K562 (cell line): ENCODE data around the gene FANCG. TPM values are rescaled to one million over a fixed set of nuclear protein-coding genes. Genes with fewer than 3 reads are reported as not detected.

ENCODE experiments used
- ATAC-seq: fragments of 200-7000 bp; cut with Tn5 transposase; 3 replicates; pipeline ENCODE4 v1.9.1; 2020; ENCODE audit warnings: moderate library complexity
- BruUV-seq: library from RNA; stranded (reverse); fragments of 400-500 nt; replicated peaks from 2 replicates; lab custom pipeline; 2021; lab: Mats Ljungman, UMichigan
- CTCF ChIA-PET: fragments of 300-600 bp; formaldehyde crosslinking; extraction: SDS; loops from one replicate; lab custom pipeline; 2021; ENCODE audit warnings: low intra/inter-chr PET ratio; lab: Yijun Ruan, JAX
- POLR2A ChIA-PET: fragments of 300-600, 350-650 bp; sonication (Branson Sonifier 250); formaldehyde crosslinking; extraction: SDS; loops from one replicate; lab custom pipeline; 2021; ENCODE audit warnings: antibody characterized with exemption, inconsistent platforms; lab: Yijun Ruan, JAX
- DNase-seq, 4 experiments: peaks; one replicate each; pipeline versions ENCODE4 v3.0.0 to v3.0.0-alpha.2; 2011 to 2018; ENCODE audit warnings: low spot score in 3 of 4, mixed read lengths in 3 of 4; ENCODE audit errors: extremely low read depth in 1 of 4
- FAIRE-seq: peaks from 2 replicates; lab custom pipeline; 2011; peaks lifted over from hg19 to GRCh38; lab: Jason Lieb, UNC
- H2AFZ ChIP-seq: 2 replicates; pipeline ENCODE4 v1.6.0; 2011; ENCODE audit warnings: low read depth, low read length, control low read depth, inconsistent platforms
- H3K27ac ChIP-seq: fragments of 200-600 bp; 3 replicates; pipeline ENCODE4 v1.8.0; 2011; ENCODE audit warnings: low read depth, mild to moderate bottlenecking, control low read depth, inconsistent platforms, low read length, moderate library complexity, mixed read lengths; ENCODE audit errors: extremely low read depth
- H3K27me3 ChIP-seq, 2 experiments: fragments of 300-600 bp in 1 of 2; 2 replicates in 1 of 2; 3 replicates in 1 of 2; pipeline versions ENCODE4 v1.6.0 to v1.8.0; 2011; ENCODE audit warnings: inconsistent platforms in 2 of 2, low read length in 2 of 2, mild to moderate bottlenecking in 1 of 2, mixed read lengths in 1 of 2, moderate library complexity in 1 of 2; ENCODE audit not compliant: control insufficient read depth in 2 of 2, insufficient read depth in 2 of 2
- H3K36me3 ChIP-seq: fragments of 300-600 bp; 3 replicates; pipeline ENCODE4 v1.8.0; 2011; ENCODE audit warnings: mild to moderate bottlenecking, low read length, inconsistent platforms; ENCODE audit not compliant: control insufficient read depth, insufficient read depth
- H3K4me1 ChIP-seq, 2 experiments: fragments of 200-600 bp in 1 of 2; replicated peaks in 1 of 2; 2 replicates in 1 of 2; 3 replicates in 1 of 2; pipeline versions ENCODE4 v1.5.1 to v1.8.0; 2011; ENCODE audit warnings: inconsistent platforms in 2 of 2, low read length in 2 of 2, mild to moderate bottlenecking in 1 of 2, mixed read lengths in 1 of 2, moderate library complexity in 1 of 2; ENCODE audit not compliant: control insufficient read depth in 2 of 2, insufficient read depth in 2 of 2
- H3K4me2 ChIP-seq: 2 replicates; pipeline ENCODE4 v1.6.1; 2011; ENCODE audit warnings: low read length, control low read depth, inconsistent platforms, mixed read lengths; ENCODE audit not compliant: insufficient read depth
- H3K4me3 ChIP-seq: fragments of 200-600 bp; sonication (generic), shearing (Covaris generic); 2 replicates; pipeline ENCODE4 v1.5.1; 2016; ENCODE audit warnings: control low read depth, inconsistent platforms
- H3K79me2 ChIP-seq: fragments of 200-600 bp; 3 replicates; pipeline ENCODE4 v1.8.0; 2011; ENCODE audit warnings: low read length, inconsistent platforms; ENCODE audit not compliant: control insufficient read depth, insufficient read depth
- H3K9ac ChIP-seq, 2 experiments: 2 replicates each; pipeline versions ENCODE4 v1.6.0 to v1.6.1; 2011; ENCODE audit warnings: low read depth in 2 of 2, low read length in 2 of 2, control low read depth in 1 of 2, inconsistent platforms in 1 of 2, mild to moderate bottlenecking in 1 of 2, mixed read lengths in 1 of 2; ENCODE audit not compliant: insufficient read depth in 1 of 2
- H3K9me1 ChIP-seq: one replicate; pipeline ENCODE4 v1.6.0; 2011; ENCODE audit warnings: inconsistent platforms, mild to moderate bottlenecking, low read length, moderate library complexity; ENCODE audit not compliant: control insufficient read depth, insufficient read depth
- H3K9me3 ChIP-seq: replicated peaks from 2 replicates; pipeline ENCODE4 v1.5.1; 2011; ENCODE audit warnings: low read depth, low read length, inconsistent platforms; ENCODE audit not compliant: control insufficient read depth, insufficient read depth
- H4K20me1 ChIP-seq: replicated peaks from 2 replicates; pipeline ENCODE4 v1.6.1; 2011; ENCODE audit warnings: low read length, inconsistent platforms, mixed read lengths; ENCODE audit not compliant: control insufficient read depth, insufficient read depth
- ADNP ChIP-seq: fragments of 200-800 bp; sonication (Bioruptor generic); IDR thresholded peaks from 2 replicates; pipeline ENCODE4 v1.6.1; 2016; ENCODE audit warnings: missing genetic modification characterization, missing compliant biosample characterization
- CHCHD3 ChIP-seq: fragments of 250-450 bp; sonication (Bioruptor Pico); IDR thresholded peaks from 2 replicates; pipeline ENCODE4 v2.1.2; 2022; ENCODE audit warnings: mild to moderate bottlenecking
- HMGN3 ChIP-seq: IDR thresholded peaks from 2 replicates; pipeline ENCODE4 v1.6.1; 2011; ENCODE audit warnings: borderline replicate concordance, low read depth, mild to moderate bottlenecking, mixed read lengths, low read length; ENCODE audit not compliant: insufficient read length; ENCODE audit errors: extremely low read depth
- SRSF9 ChIP-seq: fragments of 200-400 bp; formaldehyde crosslinking; IDR thresholded peaks from 2 replicates; pipeline ENCODE4 v1.6.1; 2017; ENCODE audit warnings: low read depth, low read length, borderline replicate concordance
- STAG1 ChIP-seq: sonication (generic); formaldehyde crosslinking; IDR thresholded peaks from 2 replicates; pipeline ENCODE4 v1.5.0; 2020; ENCODE audit warnings: missing genetic modification reagents, borderline replicate concordance
- ZNF668 ChIP-seq: fragments of 250-450 bp; sonication (Bioruptor Pico); IDR thresholded peaks from 2 replicates; pipeline ENCODE4 v1.8.0; 2022; ENCODE audit warnings: mild to moderate bottlenecking, inconsistent platforms
- WGBS: fragments of 100-300 bp; shearing (Covaris generic); methylation state at CpG from one replicate; pipeline ENCODE4 v1.1.6; 2016; ENCODE audit warnings: low coverage, mixed read lengths; ENCODE audit not compliant: insufficient coverage; ENCODE audit errors: missing lambda C conversion rate; 5-methylcytosine and 5-hydroxymethylcytosine counted together
- in situ Hi-C: fragments of 300-500 bp; cut with MboI; formaldehyde crosslinking; loops from 4 replicates; pipeline ENCODE4 v1.15.0; 2018; ENCODE audit warnings: inconsistent platforms, mixed read lengths
- intact Hi-C: fragments of 100-400 bp; cut with micrococcal nuclease; formaldehyde crosslinking; loops from 2 replicates; pipeline ENCODE4 v1.14.2; 2022
- polyA plus RNA-seq, 8 experiments: library from polyadenylated mRNA; depleted of rRNA in 4 of 8; stranded (reverse) in 5 of 8; unstranded in 3 of 8; fragments of >200 nt; fragmentation: Nextera tagmentation in 2 of 8; fragmentation: Illumina TruSeq in 1 of 8; extraction: Ambion mirVana in 2 of 8; extraction: Trizol in 1 of 8; gene quantifications; 2 replicates each; pipeline versions ENCODE4 v1.2.1 to v1.2.3, GENCODE V29; 2011 to 2014; ENCODE audit warnings: inconsistent platforms in 1 of 8, missing spikeins in 1 of 8
- total RNA-seq, 7 experiments: library from RNA; depleted of rRNA in 6 of 7; stranded (reverse); fragments of >200 nt in 6 of 7; fragmentation: Illumina TruSeq in 2 of 7; extraction: Trizol in 2 of 7; gene quantifications; 2 replicates each; pipeline versions ENCODE4 v1.2.1 to v1.2.3, GENCODE V29; 2011 to 2021; ENCODE audit warnings: low replicate concordance in 1 of 7
- TF ChIP-seq, protein P1 (sequence below): sonication (generic); formaldehyde crosslinking; IDR thresholded peaks from 2 replicates; pipeline ENCODE4 v1.8.0; 2023; ENCODE audit warnings: mild to moderate bottlenecking, missing genetic modification reagents

The FANCG gene
- total and polyA plus RNA-seq, 9 of the 15 experiments (the other 6 are each of a cell fraction or from before 2014, with no cell fraction given): 7.5 to 43.9 (median 31.0) TPM

GRCh38 chr9:35108461-35108860 lies 28.7 kb upstream of the FANCG start:
- no peak for FAIRE-seq

DNA sequence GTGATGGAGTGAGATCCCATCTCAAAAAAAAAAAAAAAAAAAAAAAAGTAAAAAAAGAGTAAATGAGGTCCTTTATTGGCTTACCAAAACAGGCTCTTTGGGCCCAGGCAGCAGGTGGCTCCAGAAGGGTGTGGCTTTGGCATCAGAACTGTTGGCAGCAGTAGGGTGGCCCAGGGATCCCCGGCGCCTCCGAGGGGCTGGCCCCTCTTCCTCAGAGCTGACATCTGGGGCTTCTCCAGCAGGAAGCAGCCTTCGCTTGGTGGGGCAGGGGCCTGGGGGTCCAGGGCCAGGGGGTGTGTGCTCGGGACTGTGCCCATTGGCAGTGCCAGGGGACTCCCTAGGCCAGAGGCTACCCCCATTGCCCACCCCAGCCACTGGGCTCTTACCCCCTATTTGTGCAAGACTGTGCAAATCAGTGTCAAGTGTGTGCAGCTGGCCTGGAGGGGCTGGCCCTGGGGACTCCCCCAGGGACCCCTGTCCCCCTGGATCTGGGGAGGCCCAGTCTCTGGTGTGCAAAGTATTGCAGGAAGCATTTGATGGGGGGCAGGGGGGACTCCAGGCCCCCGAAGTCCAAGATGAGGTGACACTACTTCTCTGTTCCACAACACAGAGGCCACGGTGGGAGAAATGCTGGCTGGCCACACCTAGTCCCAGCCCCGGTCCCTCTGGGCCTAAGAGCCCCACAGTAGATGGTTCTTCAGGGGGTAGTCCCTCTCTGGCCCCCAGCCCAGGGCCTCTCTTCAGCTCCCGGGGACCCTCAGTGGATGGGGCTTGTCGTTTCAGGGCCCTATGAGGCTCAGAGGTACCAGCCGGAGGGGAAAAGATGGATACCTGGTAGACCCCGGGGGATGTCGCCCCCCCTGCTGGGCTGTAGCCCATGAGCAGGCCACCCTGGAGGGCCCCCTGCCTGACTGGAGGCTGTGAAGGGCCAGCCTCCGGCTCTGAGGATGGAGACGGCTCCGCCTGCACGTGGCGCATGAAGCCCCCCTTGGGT lies 27.9 kb upstream of the FANCG start:
- H3K27ac ChIP-seq: no peak overlapping the region
- in situ Hi-C loops (no loop called here), intact Hi-C loops (no loop called here)
- no peak overlapping the region for H2AFZ ChIP-seq
- 0 out of 4 replicates have a peak overlapping the region, but pooled peaks of 1 of the 2 experiments have one; percentile 8 for H3K9ac ChIP-seq
- ATAC-seq (no peak), DNase-seq (no peak), FAIRE-seq (no peak)
- H3K9me1 ChIP-seq: no peaks in the 10 kb centered on the region
- H4K20me1 ChIP-seq: no peaks in the 10 kb centered on the region
- 75% methylated on average over 11 of the region's 18 CpGs for WGBS
- POLR2A ChIA-PET: interaction anchor here (1.3 kb wide), 1 partner anchor 208 kb away, joined by 3 read pairs; no protein-coding TSS in a partner anchor
- H3K79me2 ChIP-seq: peaks cover 31% of the 10 kb centered on the region
- H3K4me1 ChIP-seq: peaks cover 38 to 40% of the 10 kb centered on the region in 2 experiments
- no peak overlapping the region for H3K4me2 ChIP-seq
- H3K4me3 ChIP-seq: no peak overlapping the region
- H3K36me3 ChIP-seq: peaks cover 28% of the 10 kb centered on the region; the same call in 2 of the 3 replicates
- no peaks in the 10 kb centered on the region for H3K27me3 ChIP-seq
- TF ChIP-seq, protein P1, sequence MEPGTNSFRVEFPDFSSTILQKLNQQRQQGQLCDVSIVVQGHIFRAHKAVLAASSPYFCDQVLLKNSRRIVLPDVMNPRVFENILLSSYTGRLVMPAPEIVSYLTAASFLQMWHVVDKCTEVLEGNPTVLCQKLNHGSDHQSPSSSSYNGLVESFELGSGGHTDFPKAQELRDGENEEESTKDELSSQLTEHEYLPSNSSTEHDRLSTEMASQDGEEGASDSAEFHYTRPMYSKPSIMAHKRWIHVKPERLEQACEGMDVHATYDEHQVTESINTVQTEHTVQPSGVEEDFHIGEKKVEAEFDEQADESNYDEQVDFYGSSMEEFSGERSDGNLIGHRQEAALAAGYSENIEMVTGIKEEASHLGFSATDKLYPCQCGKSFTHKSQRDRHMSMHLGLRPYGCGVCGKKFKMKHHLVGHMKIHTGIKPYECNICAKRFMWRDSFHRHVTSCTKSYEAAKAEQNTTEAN (CRISPR knock-in tag): no peak
- TF ChIP-seq SRSF9 (no peak), HMGN3 (no peak), STAG1 (CRISPR knock-in tag) (no peak), ZNF668 (CRISPR knock-in tag) (no peak), ADNP (tag) (no peak)
- CTCF ChIA-PET: no interaction called here
- no peaks in the 10 kb centered on the region for H3K9me3 ChIP-seq
- no TSS peak for BruUV-seq

More at GRCh38 chr9:35108461-35108860, 28.7 kb upstream of the FANCG start:
- Histone ChIP-seq H3K27ac (peak overlapping the region; percentile 74), H3K27me3 (no peaks in the 10 kb centered on the region), H4K20me1 (no peaks in the 10 kb centered on the region), H3K79me2 (peaks cover 32% of the 10 kb centered on the region), H3K4me3 (no peak overlapping the region), H3K4me2 (peak overlapping the region; percentile 82), H3K9me1 (no peaks in the 10 kb centered on the region), H2AFZ (no peak overlapping the region), H3K4me1 (peaks cover 36 to 42% of the 10 kb centered on the region in 2 experiments), H3K9me3 (no peaks in the 10 kb centered on the region), H3K36me3 (peaks cover 28% of the 10 kb centered on the region; the same call in 2 of the 3 replicates), H3K9ac (peak overlapping the region; percentile 39 to 82; a peak in 3 of 4 replicates)
- intact Hi-C loops (no loop called here), in situ Hi-C loops (no loop called here)
- ATAC-seq (no peak), DNase-seq (no peak)
- ChIA-PET CTCF (no interaction called here), POLR2A (interaction anchor here (1.2 to 1.3 kb wide), 2 partner anchors 8 to 209 kb away, joined by 3 read pairs; no protein-coding TSS in a partner anchor)
- WGBS: 68% methylated on average over 4 of the region's 6 CpGs
- no TSS peak for BruUV-seq
- no peak for TF ChIP-seq CHCHD3 (CRISPR knock-in tag)
